Right lobe of liver (tissue), 4 donors: ENCODE results near the gene CLCN4.

Experiments
- POLR2A ChIP-seq: fragments of 450-650 bp; IDR thresholded peaks from one replicate; pipeline ENCODE4 v1.6.1; 2017; ENCODE audit warnings: antibody characterized with exemption, mild to moderate bottlenecking
- TF ChIP-seq, protein P1 (sequence below), 4 donors: fragments of 200-600 bp in 3 of 4; fragments of 450-650 bp in 1 of 4; IDR thresholded peaks; one replicate each; pipeline versions ENCODE4 v1.5.1 to v1.8.0; 2016 to 2022; ENCODE audit warnings: antibody characterized with exemption in 4 of 4, mild to moderate bottlenecking in 2 of 4
- donor health status: DM: no; HTN: no; CAD: no.
- donor health status: DM: no; HTN: no; CAD: no.
- donor health status: DM: no; HTN: yes; CAD: no.

DNA sequence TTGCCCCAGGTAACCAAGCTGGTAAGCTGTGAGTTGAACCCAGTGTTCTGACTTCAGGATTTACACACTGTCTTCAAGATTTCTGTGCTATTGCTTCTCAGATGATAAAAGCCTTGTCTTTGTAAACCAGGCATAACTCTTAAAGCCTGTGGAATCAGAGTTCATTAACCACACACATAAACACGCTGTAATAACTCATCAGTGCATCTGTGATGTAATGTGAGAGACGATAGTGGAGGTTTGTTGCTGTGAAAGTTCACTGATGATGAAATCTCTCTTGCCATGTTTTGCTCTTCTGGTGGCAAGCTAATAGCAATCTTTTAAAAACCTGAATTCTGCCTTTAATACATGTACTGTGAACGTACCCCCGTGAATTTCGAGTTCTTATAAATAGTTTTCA is 41.5 kb downstream of the CLCN4 start:
- TF ChIP-seq, protein P1, sequence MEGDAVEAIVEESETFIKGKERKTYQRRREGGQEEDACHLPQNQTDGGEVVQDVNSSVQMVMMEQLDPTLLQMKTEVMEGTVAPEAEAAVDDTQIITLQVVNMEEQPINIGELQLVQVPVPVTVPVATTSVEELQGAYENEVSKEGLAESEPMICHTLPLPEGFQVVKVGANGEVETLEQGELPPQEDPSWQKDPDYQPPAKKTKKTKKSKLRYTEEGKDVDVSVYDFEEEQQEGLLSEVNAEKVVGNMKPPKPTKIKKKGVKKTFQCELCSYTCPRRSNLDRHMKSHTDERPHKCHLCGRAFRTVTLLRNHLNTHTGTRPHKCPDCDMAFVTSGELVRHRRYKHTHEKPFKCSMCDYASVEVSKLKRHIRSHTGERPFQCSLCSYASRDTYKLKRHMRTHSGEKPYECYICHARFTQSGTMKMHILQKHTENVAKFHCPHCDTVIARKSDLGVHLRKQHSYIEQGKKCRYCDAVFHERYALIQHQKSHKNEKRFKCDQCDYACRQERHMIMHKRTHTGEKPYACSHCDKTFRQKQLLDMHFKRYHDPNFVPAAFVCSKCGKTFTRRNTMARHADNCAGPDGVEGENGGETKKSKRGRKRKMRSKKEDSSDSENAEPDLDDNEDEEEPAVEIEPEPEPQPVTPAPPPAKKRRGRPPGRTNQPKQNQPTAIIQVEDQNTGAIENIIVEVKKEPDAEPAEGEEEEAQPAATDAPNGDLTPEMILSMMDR (IDR thresholded peaks at IDR 0.05) = no peak
- TF ChIP-seq POLR2A = no peak
